Measurements from ENCODE around the gene KRTAP4-16. TPM values are rescaled to one million over a fixed set of nuclear protein-coding genes. Genes with fewer than 3 reads are reported as not detected.
"Not testable (repeated sequence)": the region's sequence is repeated elsewhere in the genome, so short reads cannot be mapped to it uniquely, and the experiment has no call there.

KRTAP4-16 gene
- total RNA-seq, 4 donors from 2014 or later = not detected

- WGBS, 2 donors (ENCODE audit: low coverage in 1 of 2) = 83 to 88% methylated on average over 2 of the region's 2 CpGs
These were observed 45.7 kb upstream of the KRTAP4-16 start for GRCh38 chr17:41147531-41148204.

GRCh38 chr17:41145261-41145660, 43.3 kb upstream of the KRTAP4-16 start:
- H3K4me3 ChIP-seq = no peak overlapping the region
- WGBS, 2 donors (ENCODE audit: low coverage in 1 of 2) = 86 to 96% methylated on average over 2 of the region's 2 CpGs
- no peaks in the 10 kb centered on the region for H3K36me3 ChIP-seq

More at GRCh38 chr17:41147531-41148204, 45.7 kb upstream of the KRTAP4-16 start:
- Histone ChIP-seq H3K27me3 (peaks cover 9% of the 10 kb centered on the region), H3K4me1 (no peaks in the 10 kb centered on the region), H3K27ac (no peak overlapping the region), H3K9me3 (peaks cover 0 to 16% (median 0%) of the 10 kb centered on the region in 3 donors), H3K4me3 (no peak overlapping the region), H3K36me3 (no peaks in the 10 kb centered on the region)
- no peak for TF ChIP-seq POLR2A (IDR thresholded peaks at IDR 0.05)
- TF ChIP-seq, protein P1, sequence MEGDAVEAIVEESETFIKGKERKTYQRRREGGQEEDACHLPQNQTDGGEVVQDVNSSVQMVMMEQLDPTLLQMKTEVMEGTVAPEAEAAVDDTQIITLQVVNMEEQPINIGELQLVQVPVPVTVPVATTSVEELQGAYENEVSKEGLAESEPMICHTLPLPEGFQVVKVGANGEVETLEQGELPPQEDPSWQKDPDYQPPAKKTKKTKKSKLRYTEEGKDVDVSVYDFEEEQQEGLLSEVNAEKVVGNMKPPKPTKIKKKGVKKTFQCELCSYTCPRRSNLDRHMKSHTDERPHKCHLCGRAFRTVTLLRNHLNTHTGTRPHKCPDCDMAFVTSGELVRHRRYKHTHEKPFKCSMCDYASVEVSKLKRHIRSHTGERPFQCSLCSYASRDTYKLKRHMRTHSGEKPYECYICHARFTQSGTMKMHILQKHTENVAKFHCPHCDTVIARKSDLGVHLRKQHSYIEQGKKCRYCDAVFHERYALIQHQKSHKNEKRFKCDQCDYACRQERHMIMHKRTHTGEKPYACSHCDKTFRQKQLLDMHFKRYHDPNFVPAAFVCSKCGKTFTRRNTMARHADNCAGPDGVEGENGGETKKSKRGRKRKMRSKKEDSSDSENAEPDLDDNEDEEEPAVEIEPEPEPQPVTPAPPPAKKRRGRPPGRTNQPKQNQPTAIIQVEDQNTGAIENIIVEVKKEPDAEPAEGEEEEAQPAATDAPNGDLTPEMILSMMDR (IDR thresholded peaks at IDR 0.05) = no peak
- no peak for TF ChIP-seq POLR2AphosphoS5 (IDR thresholded peaks at IDR 0.05)
- TF ChIP-seq EP300 (IDR thresholded peaks at IDR 0.05) = no peak
- ATAC-seq = no peak

GRCh38 chr17:41144846-41145245, 42.8 kb upstream of the KRTAP4-16 start:
- no peak for ATAC-seq
- Histone ChIP-seq H3K4me3 (no peak overlapping the region), H3K27me3 (peaks cover 14% of the 10 kb centered on the region), H3K9me3 (peaks cover 0 to 27% (median 0%) of the 10 kb centered on the region in 3 donors), H3K4me1 (no peaks in the 10 kb centered on the region), H3K36me3 (no peaks in the 10 kb centered on the region), H3K27ac (no peak overlapping the region)
- TF ChIP-seq POLR2AphosphoS5 (IDR thresholded peaks at IDR 0.05) = no peak
- 32 to 100% methylated on average over 1 of the region's 1 CpG for WGBS, 2 donors (ENCODE audit: low coverage in 1 of 2)

More at GRCh38 chr17:41145261-41145660, 43.3 kb upstream of the KRTAP4-16 start:
- no peak for ATAC-seq
- TF ChIP-seq POLR2AphosphoS5 (IDR thresholded peaks at IDR 0.05) (no peak), POLR2A (IDR thresholded peaks at IDR 0.05) (no peak), EP300 (IDR thresholded peaks at IDR 0.05) (no peak)
- TF ChIP-seq, protein P1 (IDR thresholded peaks at IDR 0.05) = no peak
- H3K4me1 ChIP-seq = no peaks in the 10 kb centered on the region
- H3K27me3 ChIP-seq = peaks cover 10% of the 10 kb centered on the region
- H3K9me3 ChIP-seq = peaks cover 0 to 23% (median 0%) of the 10 kb centered on the region in 3 donors
- no peak overlapping the region for H3K27ac ChIP-seq

DNA sequence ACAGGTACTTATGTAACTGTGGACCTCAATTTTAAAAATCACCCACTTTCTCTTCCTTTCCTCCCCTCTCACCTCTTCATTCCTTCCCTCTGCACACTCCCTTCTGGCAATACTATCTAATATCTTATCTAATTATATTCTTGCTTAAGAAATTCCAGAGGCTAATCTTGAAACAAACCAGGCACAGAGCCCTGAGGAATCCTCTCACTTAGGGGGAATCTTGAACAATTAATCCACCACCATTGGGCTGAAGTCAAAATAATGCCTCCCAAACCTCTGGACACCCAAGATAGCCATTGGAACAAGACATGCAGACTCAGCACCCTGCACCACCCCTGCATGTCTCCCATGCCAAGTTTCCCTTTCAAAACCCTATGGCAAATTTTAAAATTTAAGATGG, 39.4 kb upstream of the KRTAP4-16 start:
- TF ChIP-seq EP300 (IDR thresholded peaks at IDR 0.05) (no peak), POLR2AphosphoS5 (IDR thresholded peaks at IDR 0.05) (no peak), POLR2A (IDR thresholded peaks at IDR 0.05) (no peak)
- TF ChIP-seq, protein P1 (IDR thresholded peaks at IDR 0.05) = no peak

GRCh38 chr17:41140360-41141131, 38.5 kb upstream of the KRTAP4-16 start, which contains the start of gene KRTAP4-6:
TSS of gene KRTAP4-6 (minus strand) at chr17:41140544. CDS start at chr17:41140487, 57 bp downstream.
- no peak for ATAC-seq
- no peaks in the 10 kb centered on the region for H3K4me1 ChIP-seq
- no peak within 1 kb of the TSS for H3K27ac ChIP-seq
- 58 to 83% methylated on average over 2 to 6 of the region's 6 CpGs for WGBS, 2 donors (ENCODE audit: low coverage in 1 of 2)
- no peaks in the 10 kb centered on the region for H3K36me3 ChIP-seq
- no peak for TF ChIP-seq EP300 (IDR thresholded peaks at IDR 0.05)
- no peak for TF ChIP-seq POLR2A (IDR thresholded peaks at IDR 0.05)
- TF ChIP-seq POLR2AphosphoS5 (IDR thresholded peaks at IDR 0.05) = no peak
- TF ChIP-seq, protein P1 (IDR thresholded peaks at IDR 0.05) = no peak
- H3K27me3 ChIP-seq = peaks cover 9% of the 10 kb centered on the region
- H3K4me3 ChIP-seq = no peak within 1 kb of the TSS
- H3K9me3 ChIP-seq = peaks cover 0 to 42% (median 0%) of the 10 kb centered on the region in 3 donors

More for the DNA sequence above, 39.4 kb upstream of the KRTAP4-16 start:
- ATAC-seq = no peak
- Histone ChIP-seq H3K4me1 (no peaks in the 10 kb centered on the region), H3K36me3 (no peaks in the 10 kb centered on the region), H3K9me3 (peaks cover 0 to 42% (median 0%) of the 10 kb centered on the region in 3 donors), H3K4me3 (no peak overlapping the region), H3K27ac (no peak overlapping the region), H3K27me3 (peaks cover 9% of the 10 kb centered on the region)

DNA sequence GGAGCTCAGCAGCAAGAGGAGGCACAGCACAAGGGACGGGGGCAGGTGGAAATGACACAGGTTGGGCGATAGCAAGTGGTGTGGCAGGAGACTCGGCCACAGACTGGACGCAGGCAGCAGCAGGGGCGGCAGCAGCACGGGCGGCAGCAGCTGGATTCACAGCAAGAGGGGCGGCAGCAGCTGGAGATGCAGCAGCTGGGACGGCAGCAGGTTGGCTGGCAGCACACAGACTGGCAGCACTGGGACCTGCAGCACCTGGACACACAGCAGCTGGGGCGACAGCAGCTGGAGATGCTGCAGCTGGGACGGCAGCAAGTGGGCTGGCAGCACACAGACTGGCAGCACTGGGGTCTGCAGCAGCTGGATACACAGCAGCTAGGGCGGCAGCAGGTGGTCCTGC, 37.9 kb upstream of the KRTAP4-16 start:
- H3K36me3 ChIP-seq, H3K4me1 ChIP-seq, H3K27me3 ChIP-seq, ATAC-seq, H3K4me3 ChIP-seq, H3K27ac ChIP-seq: not testable (repeated sequence)
- WGBS, 2 donors (ENCODE audit: low coverage in 1 of 2) = 87 to 93% methylated on average over 7 to 8 of the region's 12 CpGs
- peaks cover 0 to 42% (median 0%) of the 10 kb centered on the region in 3 donors for H3K9me3 ChIP-seq
